Erythroblast (primary cell): ENCODE data around the gene DDX60.
A peak's percentile ranks its signal among the peaks of the same experiment; 100 is the strongest.

ENCODE experiments used
- GATA1 ChIP-seq: IDR thresholded peaks from 2 replicates; pipeline ENCODE4 v1.6.1; 2011; ENCODE audit warnings: low read depth, mild to moderate bottlenecking, control low read depth, low read length, moderate library complexity
- POLR2A ChIP-seq: IDR thresholded peaks from 2 replicates; pipeline ENCODE4 v1.6.1; 2011; ENCODE audit warnings: mild to moderate bottlenecking, low read length

- TF ChIP-seq POLR2A (peak; percentile 51), GATA1 (no peak)
Measured at GRCh38 chr4:168318266-168318895, at the start of gene DDX60.
